PC-9 (cell line): ENCODE measurements around the gene NRSN2. TPM values are rescaled to one million over a fixed set of nuclear protein-coding genes. Genes with fewer than 3 reads are reported as not detected.

Experiments used
- BruUV-seq: library from RNA; stranded (reverse); fragments of 400-500 nt; replicated peaks from 2 replicates; lab custom pipeline; 2021; lab: Mats Ljungman, UMichigan
- CTCF ChIA-PET: fragments of 300-600 bp; sonication (Branson Sonifier 250); formaldehyde crosslinking; loops from one replicate; lab custom pipeline; 2022; ENCODE audit warnings: antibody characterized with exemption; lab: Charles Lee
- POLR2A ChIA-PET: fragments of 300-600 bp; sonication (Branson Sonifier 250); formaldehyde crosslinking; loops from one replicate; lab custom pipeline; 2022; ENCODE audit warnings: antibody characterized with exemption; ENCODE audit not compliant: unreplicated experiment; lab: Charles Lee
- DNase-seq, 2 experiments: peaks; one replicate each; pipeline versions ENCODE4 v3.0.0 to v3.0.0-alpha.2; 2015 to 2022; ENCODE audit warnings: mixed read lengths in 1 of 2
- H2AFZ ChIP-seq: fragments of 200-600 bp; sonication (generic); 2 replicates; pipeline ENCODE4 v1.8.1; 2017; ENCODE audit warnings: antibody characterized with exemption
- H3F3A ChIP-seq: fragments of 200-600 bp; sonication (generic); 2 replicates; pipeline ENCODE4 v1.8.1; 2017; ENCODE audit warnings: antibody characterized with exemption, mild to moderate bottlenecking, low read depth; ENCODE audit not compliant: insufficient read depth
- H3K27ac ChIP-seq: fragments of 200-600 bp; sonication (generic); 2 replicates; pipeline ENCODE4 v1.6.1; 2016; ENCODE audit warnings: mixed run types
- H3K27me3 ChIP-seq: fragments of 200-600 bp; sonication (generic); 2 replicates; pipeline ENCODE4 v1.6.1; 2016; ENCODE audit warnings: low read depth, mixed run types; ENCODE audit not compliant: insufficient read depth
- H3K36me3 ChIP-seq: fragments of 200-600 bp; sonication (generic); 2 replicates; pipeline ENCODE4 v1.6.1; 2016; ENCODE audit warnings: low read depth, mixed run types
- H3K4me1 ChIP-seq: fragments of 200-600 bp; sonication (generic); replicated peaks from 2 replicates; pipeline ENCODE4 v1.6.1; 2016; ENCODE audit warnings: mixed run types; ENCODE audit not compliant: insufficient read depth
- H3K4me2 ChIP-seq: fragments of 200-600 bp; sonication (generic); 2 replicates; pipeline ENCODE4 v1.6.1; 2017; ENCODE audit warnings: mixed run types
- H3K4me3 ChIP-seq: fragments of 200-600 bp; sonication (generic); 2 replicates; pipeline ENCODE4 v1.6.1; 2016; ENCODE audit warnings: mixed run types
- H3K79me2 ChIP-seq: fragments of 200-600 bp; sonication (generic); 2 replicates; pipeline ENCODE4 v1.6.1; 2017; ENCODE audit warnings: low read depth, mixed run types
- H3K9me2 ChIP-seq: fragments of 200-600 bp; sonication (generic); 2 replicates; pipeline ENCODE4 v1.8.1; 2017; ENCODE audit warnings: mild to moderate bottlenecking; ENCODE audit not compliant: insufficient read depth
- H3K9me3 ChIP-seq: fragments of 200-600 bp; sonication (generic); 2 replicates; pipeline ENCODE4 v1.8.1; 2016; ENCODE audit warnings: low read depth; ENCODE audit not compliant: insufficient read depth
- H4K20me1 ChIP-seq: fragments of 200-600 bp; sonication (generic); 2 replicates; pipeline ENCODE4 v1.8.1; 2017; ENCODE audit not compliant: insufficient read depth
- EZH2 ChIP-seq: fragments of 200-600 bp; sonication (generic); IDR thresholded peaks from 2 replicates; pipeline ENCODE4 v1.8.0; 2017; ENCODE audit warnings: antibody characterized with exemption, low read depth
- intact Hi-C: fragments of 100-400 bp; cut with micrococcal nuclease; formaldehyde crosslinking; loops from one replicate; pipeline ENCODE4 v1.10.0; 2022; ENCODE audit not compliant: unreplicated experiment
- total RNA-seq: library from RNA; stranded (reverse); gene quantifications from 2 replicates; pipeline ENCODE4 v1.2.3, GENCODE V29; 2021
- TF ChIP-seq, protein P1 (sequence below): fragments of 200-600 bp; sonication (generic); conservative IDR thresholded peaks from 2 replicates; pipeline ENCODE4 v1.6.1; 2017; ENCODE audit warnings: mixed run types, antibody characterized with exemption, mild to moderate bottlenecking, moderate library complexity

NRSN2 gene
- total RNA-seq, 1 experiment from 2014 or later: 15.0 TPM

DNA sequence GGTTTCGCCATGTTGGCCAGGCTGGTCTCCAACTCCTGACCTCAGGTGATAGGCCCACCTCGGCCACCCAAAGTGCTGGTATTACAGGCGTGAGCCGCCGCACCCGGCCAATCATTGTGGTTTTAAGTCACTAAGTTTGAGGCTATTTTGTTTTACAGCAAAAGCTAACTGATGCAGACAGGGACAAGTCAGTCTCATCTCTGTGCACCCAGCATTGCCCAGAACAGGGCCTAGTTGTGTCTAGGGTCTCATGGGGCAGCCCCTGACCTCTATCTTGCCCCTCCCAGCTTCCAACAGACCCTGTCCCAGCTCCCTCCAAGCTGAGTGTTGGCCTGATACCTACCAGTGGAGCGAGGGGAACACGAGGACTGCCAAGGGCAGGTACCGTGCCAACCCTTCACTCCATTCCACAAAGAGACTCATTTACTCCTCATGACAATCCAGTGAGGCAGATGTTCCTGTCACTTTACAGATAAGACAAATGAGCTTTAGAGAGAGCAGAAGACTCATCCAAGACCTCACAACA is 52.3 kb downstream of the NRSN2 start:
- no peak overlapping the region for H2AFZ ChIP-seq
- TF ChIP-seq, protein P1, sequence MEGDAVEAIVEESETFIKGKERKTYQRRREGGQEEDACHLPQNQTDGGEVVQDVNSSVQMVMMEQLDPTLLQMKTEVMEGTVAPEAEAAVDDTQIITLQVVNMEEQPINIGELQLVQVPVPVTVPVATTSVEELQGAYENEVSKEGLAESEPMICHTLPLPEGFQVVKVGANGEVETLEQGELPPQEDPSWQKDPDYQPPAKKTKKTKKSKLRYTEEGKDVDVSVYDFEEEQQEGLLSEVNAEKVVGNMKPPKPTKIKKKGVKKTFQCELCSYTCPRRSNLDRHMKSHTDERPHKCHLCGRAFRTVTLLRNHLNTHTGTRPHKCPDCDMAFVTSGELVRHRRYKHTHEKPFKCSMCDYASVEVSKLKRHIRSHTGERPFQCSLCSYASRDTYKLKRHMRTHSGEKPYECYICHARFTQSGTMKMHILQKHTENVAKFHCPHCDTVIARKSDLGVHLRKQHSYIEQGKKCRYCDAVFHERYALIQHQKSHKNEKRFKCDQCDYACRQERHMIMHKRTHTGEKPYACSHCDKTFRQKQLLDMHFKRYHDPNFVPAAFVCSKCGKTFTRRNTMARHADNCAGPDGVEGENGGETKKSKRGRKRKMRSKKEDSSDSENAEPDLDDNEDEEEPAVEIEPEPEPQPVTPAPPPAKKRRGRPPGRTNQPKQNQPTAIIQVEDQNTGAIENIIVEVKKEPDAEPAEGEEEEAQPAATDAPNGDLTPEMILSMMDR: no peak
- TF ChIP-seq EZH2: no peak
- intact Hi-C loops: no loop called here
- H3K9me2 ChIP-seq: no peaks in the 10 kb centered on the region
- no peaks in the 10 kb centered on the region for H3K27me3 ChIP-seq
- CTCF ChIA-PET: no interaction called here
- peaks cover 7% of the 10 kb centered on the region; the same call in 1 of the 2 replicates for H3K9me3 ChIP-seq
- BruUV-seq: no TSS peak
- H3K36me3 ChIP-seq: peaks cover 36% of the 10 kb centered on the region
- H3K27ac ChIP-seq: peak overlapping the region; percentile 96; the same call in 1 of the 2 replicates
- no peak for DNase-seq
- H3K4me3 ChIP-seq: no peak overlapping the region
- peaks cover 18% of the 10 kb centered on the region for H3K79me2 ChIP-seq
- H4K20me1 ChIP-seq: peaks cover 32% of the 10 kb centered on the region
- peaks cover 28% of the 10 kb centered on the region for H3K4me1 ChIP-seq
- POLR2A ChIA-PET: interaction anchor here (0.6 kb wide), 1 partner anchor 16 kb away, joined by 3 read pairs; no protein-coding TSS in a partner anchor
- peaks cover 91% of the 10 kb centered on the region for H3F3A ChIP-seq
- no peak overlapping the region for H3K4me2 ChIP-seq

DNA sequence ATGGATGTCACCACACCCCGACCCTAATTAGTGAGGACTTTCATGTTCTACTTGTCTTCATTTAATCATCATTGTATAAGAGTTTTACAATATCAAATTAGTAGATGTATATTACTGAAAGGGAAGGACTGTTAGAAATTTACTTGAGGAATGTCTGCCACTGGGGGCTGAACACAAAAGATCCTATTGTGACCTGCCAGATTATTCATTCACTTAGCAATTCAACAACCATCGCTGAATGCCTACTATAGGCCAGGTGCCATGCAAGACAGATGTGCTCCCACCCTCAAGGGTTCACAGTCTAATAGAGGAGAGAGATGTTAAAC is 53.2 kb downstream of the NRSN2 start:
- TF ChIP-seq, protein P1: no peak
- TF ChIP-seq EZH2: no peak
- BruUV-seq: no TSS peak
- H3K4me2 ChIP-seq: peak overlapping the region; percentile 51
- CTCF ChIA-PET: interaction anchor here (0.6 kb wide), 1 partner anchor 1044 kb away, joined by 4 read pairs; no protein-coding TSS in a partner anchor
- peaks cover 82% of the 10 kb centered on the region for H3F3A ChIP-seq
- H3K4me1 ChIP-seq: peaks cover 28% of the 10 kb centered on the region
- H2AFZ ChIP-seq: no peak overlapping the region
- DNase-seq: no peak
- intact Hi-C loops: no loop called here
- peak overlapping the region; percentile 96 for H3K27ac ChIP-seq
- peaks cover 28% of the 10 kb centered on the region for H3K36me3 ChIP-seq
- POLR2A ChIA-PET: interaction anchor here (0.6 kb wide), 1 partner anchor 44 kb away, joined by 7 read pairs; no protein-coding TSS in a partner anchor
- H3K9me2 ChIP-seq: no peaks in the 10 kb centered on the region
- H3K79me2 ChIP-seq: peaks cover 10% of the 10 kb centered on the region; the same call in 1 of the 2 replicates
- H3K9me3 ChIP-seq: peaks cover 7% of the 10 kb centered on the region; the same call in 1 of the 2 replicates
- peaks cover 23% of the 10 kb centered on the region for H4K20me1 ChIP-seq
- H3K27me3 ChIP-seq: no peaks in the 10 kb centered on the region
- H3K4me3 ChIP-seq: no peak overlapping the region

DNA sequence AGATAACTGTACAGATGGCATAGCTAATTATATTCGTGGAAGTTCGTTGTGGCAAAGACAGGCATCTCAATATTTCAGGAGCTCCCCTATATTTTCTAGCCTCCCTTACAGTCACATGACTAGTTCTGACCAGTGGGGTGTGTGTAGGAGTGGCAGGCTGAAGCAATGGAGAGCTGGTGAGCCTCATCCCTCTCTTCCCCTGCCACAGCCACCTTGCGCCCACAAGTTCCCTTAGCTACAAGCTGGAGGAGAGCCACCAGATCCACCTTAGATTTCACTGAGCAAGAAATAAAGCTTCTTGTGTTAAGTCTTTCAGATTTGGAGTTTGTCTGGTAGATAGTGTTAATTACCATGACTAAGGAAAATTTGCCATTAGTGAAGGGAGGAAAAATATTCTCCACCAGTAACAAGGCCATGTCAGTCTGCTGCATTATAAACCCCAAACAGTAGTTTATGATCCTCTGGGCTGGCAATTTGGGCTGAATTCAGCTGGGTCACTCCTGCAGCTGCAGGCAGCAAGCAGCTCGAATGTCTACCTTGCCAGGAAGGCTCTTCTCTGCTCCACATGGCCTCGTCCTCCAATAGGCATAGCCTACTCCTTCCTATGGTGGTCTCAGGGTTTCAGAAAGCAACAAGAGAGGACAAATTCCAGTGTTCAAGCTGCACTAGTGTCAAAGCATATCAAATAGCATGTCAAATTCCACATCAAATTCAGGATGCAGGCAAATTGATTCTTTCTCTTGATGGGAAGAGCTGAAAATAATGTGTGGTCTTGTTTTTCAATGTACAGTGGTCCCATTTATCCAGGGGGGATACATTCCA is 53.8 kb downstream of the NRSN2 start:
- POLR2A ChIA-PET: interaction anchor here (0.6 kb wide), 1 partner anchor 44 kb away, joined by 7 read pairs; no protein-coding TSS in a partner anchor

More for the DNA sequence above, 53.8 kb downstream of the NRSN2 start:
- CTCF ChIA-PET: interaction anchor here (0.6 to 1.3 kb wide), 4 partner anchors 12 to 1044 kb away, joined by 4 to 13 read pairs (median 5); no protein-coding TSS in a partner anchor
- intact Hi-C loops: no loop called here
- 0 out of 2 replicates have a peak, but pooled peaks cover 4% of the 10 kb centered on the region for H3K79me2 ChIP-seq
- peak overlapping the region; percentile 51 for H3K4me2 ChIP-seq
- H2AFZ ChIP-seq: no peak overlapping the region
- H3K27me3 ChIP-seq: no peaks in the 10 kb centered on the region
- peaks cover 28% of the 10 kb centered on the region for H3K4me1 ChIP-seq
- no peak overlapping the region for H3K4me3 ChIP-seq
- no peaks in the 10 kb centered on the region for H3K9me2 ChIP-seq
- no peak for DNase-seq
- H3F3A ChIP-seq: peaks cover 77% of the 10 kb centered on the region
- peaks cover 22% of the 10 kb centered on the region for H3K36me3 ChIP-seq
- TSS peak; percentile 78 for BruUV-seq
- peak overlapping the region; percentile 96 for H3K27ac ChIP-seq
- H4K20me1 ChIP-seq: peaks cover 18% of the 10 kb centered on the region
- TF ChIP-seq EZH2: no peak
- TF ChIP-seq, protein P1: no peak
- peaks cover 7% of the 10 kb centered on the region; the same call in 1 of the 2 replicates for H3K9me3 ChIP-seq
